NCI-H446 treated with DMSO at 0.1 percent for 48 hours (cell line): ENCODE measurements around the gene SLC47A1.
"Not testable (repeated sequence)": the region's sequence is repeated elsewhere in the genome, so short reads cannot be mapped to it uniquely, and the experiment has no call there.

ENCODE experiments used
- DNase-seq: peaks from one replicate; lab custom pipeline; 2025; lab: John Stamatoyannopoulos, UW

Gene SLC47A1

DNA sequence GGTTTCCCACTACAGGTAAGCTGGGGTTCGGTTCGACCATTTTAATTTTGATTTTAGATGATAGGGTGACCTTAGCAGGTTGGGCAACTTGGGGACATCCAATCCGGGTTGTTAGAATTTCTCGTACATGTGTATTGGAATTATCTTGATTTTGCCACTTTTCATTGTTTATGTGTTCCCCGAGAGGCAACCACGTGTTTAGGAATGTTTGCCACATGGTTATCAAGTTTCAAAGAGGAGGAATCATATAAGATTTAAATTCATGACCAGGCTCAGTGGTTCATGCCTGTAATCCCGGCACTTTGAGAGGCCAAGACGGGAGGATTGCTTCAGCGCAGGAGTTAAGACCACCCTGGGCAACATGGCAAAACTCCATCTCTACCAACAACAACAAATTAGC lies 10.0 kb upstream of the SLC47A1 start:
- no peak for DNase-seq

GRCh38 chr17:19526950-19527349 lies 6.7 kb upstream of the SLC47A1 start:
- DNase-seq = not testable (repeated sequence)

DNA sequence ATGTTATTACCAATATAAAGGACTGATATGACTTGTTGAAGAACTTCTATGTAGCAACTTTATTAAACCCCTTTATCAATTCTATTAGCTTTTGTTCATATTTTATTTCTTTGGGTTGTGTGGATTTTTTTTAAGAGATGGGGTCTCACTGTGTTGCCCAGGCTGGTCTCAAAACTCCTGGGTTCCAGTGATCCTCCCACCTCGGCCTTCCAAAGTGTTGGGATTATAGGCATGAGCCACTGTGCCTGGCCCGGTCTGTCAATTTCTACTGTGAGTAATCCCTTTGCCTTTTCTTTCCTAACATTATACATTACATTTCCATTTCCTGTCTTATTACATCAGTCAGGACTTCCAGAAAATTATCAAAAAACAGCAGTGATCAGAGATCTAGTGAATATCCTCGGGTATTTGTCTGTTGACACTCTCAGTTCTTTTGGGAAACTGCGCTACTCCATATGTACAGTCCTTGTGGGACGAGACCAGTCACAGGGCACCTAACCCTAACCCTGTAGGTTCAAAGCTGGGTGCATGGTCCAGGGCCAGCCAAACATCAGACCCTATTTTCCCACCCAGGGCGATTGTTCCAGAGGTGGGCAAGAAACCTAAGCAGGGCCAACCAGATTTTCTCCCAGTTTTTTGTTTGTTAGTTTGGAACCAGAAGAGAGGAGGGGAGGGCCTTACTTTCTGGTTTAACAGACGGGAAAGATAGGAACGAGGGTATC lies 1.7 kb upstream of the SLC47A1 start:
- no peak for DNase-seq

GRCh38 chr17:19533036-19533717 lies 477 bp upstream of the SLC47A1 start:
- no peak for DNase-seq

DNA sequence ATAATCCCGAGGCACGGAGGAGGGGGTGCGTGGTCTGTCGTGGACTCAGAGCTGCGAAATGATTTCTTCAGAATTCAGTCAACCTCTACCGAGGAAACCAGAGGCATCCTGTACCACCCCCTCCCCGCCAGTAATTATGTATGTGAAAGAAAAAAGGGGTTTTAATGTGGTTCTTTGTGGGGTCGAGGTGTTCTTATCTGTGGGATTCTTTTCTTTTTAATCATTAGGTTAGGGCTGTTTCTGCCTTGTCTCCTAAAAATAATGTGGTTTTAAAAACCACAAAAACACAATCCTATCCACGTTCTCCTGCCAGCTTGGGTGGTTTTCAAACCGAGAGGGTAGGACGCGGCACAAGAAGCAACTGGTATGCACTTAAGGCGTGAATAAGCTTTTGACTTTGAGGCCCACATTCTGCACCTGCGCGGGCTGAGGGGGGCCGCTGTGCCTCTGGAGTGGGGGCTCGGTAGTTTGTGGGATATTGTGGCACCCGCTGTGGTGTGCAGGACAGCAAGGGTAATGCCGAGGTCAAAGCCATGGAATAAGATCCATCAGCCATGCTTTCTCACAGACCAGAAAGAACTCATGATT lies 1.0 kb downstream of the SLC47A1 start:
- DNase-seq = no peak

GRCh38 chr17:19537111-19537510 lies 3.5 kb downstream of the SLC47A1 start:
- DNase-seq = no peak

DNA sequence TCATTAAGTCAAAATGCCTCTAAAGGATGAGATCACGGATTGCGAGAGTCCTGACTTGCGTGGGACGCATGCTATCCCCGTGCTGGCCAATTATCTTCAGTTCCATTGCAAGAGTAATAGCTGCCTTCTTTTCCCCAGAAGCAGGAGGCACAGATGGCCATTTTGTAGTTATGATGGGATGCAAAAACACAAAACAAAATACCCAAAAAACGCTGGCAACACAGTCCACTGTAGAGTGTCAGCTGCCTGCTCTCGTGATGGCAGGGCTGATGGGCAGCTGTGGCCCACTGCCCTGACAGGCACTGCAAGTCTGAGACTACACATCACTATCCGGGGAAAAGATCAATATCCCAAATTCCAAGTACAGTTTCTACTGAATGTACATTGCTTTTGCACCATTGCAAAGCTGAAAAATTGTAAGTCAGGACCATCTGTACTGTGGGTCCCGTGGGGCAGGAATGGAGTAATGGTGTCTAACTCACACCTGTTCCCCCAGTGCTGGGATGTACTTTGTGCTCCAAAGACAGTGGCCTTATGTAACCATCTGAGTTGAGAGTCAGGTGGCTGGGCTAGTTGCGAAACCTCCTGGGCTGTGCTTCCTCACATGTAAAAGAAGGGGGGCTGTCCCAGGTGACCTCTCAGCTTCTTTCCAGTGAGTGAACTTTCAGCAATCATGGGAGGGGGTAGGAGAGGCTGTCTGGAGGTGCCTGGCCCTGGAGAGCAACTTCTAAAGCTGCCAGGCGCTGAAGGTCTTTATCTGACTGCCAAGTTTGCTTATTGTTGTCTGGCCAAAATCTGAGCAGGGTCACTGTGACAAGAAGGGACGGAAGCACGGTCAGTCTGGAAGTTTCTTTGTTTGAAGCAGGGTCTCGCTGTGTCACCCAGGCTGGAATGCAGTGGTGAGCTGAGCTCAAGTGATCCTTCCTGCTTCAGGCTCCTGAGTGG lies 4.7 kb downstream of the SLC47A1 start:
- no peak for DNase-seq

GRCh38 chr17:19539040-19539399 lies 5.4 kb downstream of the SLC47A1 start:
- DNase-seq = no peak

- DNase-seq = peak; percentile 68
Observed at GRCh38 chr17:19539841-19540311, 6.2 kb downstream of the SLC47A1 start.

DNA sequence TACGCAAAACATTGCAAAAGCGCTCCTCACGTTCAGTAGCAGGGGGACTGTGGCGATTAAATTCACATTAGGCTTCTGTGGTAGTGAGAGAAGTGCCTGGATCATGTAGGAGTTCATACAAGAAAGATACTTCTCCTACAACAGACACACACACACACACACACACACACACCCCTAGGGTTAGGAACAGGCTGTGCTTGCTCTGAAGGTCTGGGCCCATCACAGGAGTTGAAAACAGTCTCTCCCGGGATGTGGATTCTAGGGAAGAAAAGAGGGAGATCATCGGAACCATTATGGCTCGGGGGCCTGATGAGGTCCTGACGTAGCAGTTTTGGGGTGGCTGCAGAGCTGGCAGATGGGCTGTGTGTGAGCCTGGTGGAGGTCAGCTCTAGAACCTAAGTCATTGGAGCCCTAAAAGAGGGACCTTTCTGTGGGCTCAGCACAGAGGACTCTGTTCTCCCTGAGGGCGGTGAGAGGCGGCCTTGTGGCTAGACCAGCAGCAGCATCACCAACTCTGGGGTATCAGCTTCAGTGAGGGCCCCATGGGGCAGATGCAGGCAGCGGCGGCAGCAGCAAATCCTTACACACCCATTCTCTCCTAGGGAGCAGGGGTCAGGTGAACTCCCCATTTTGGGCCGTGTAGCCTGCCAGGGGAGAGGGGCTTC lies 7.2 kb downstream of the SLC47A1 start:
- DNase-seq = no peak

DNA sequence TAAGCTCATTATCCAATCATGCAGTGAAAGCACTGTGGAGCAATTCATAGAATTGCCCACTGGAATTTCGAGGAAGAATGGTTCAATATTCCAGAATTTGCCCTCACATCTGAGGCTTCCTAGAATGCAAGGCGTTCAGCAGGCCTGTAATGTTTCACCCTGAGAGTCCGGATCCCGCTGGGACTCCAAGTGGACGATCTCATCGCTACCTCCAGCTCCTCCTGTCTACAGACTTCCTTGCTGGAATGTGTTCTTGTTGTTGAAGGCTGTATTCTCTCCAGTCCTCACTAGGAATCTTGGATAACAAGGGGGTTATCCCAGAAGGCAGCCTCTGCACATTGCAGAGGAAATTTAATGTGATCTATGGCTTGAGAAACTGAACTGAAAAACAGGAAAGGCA lies 7.8 kb downstream of the SLC47A1 start:
- DNase-seq = no peak

- no peak for DNase-seq
Observed at GRCh38 chr17:19542247-19542646, 8.6 kb downstream of the SLC47A1 start.

DNA sequence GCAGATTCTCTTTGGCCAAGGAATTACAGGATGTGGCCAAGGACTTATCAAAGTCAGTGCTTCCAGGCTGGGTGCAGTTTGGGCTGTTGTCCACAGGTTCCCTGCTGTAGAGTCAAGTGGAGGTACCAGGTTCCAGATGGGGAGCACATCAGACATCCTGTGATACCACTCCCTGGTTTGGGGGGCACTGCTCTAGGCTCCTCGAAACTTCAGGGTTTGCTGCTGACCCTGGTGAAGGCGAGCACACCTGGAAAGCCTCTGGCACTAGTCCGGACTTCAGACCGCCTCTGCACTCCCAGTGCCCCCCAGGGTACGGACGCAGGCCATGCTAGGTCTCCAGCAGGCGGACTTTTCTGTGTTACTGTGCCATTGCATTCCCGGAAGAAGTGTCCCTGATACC lies 10.7 kb downstream of the SLC47A1 start:
- DNase-seq = no peak

DNA sequence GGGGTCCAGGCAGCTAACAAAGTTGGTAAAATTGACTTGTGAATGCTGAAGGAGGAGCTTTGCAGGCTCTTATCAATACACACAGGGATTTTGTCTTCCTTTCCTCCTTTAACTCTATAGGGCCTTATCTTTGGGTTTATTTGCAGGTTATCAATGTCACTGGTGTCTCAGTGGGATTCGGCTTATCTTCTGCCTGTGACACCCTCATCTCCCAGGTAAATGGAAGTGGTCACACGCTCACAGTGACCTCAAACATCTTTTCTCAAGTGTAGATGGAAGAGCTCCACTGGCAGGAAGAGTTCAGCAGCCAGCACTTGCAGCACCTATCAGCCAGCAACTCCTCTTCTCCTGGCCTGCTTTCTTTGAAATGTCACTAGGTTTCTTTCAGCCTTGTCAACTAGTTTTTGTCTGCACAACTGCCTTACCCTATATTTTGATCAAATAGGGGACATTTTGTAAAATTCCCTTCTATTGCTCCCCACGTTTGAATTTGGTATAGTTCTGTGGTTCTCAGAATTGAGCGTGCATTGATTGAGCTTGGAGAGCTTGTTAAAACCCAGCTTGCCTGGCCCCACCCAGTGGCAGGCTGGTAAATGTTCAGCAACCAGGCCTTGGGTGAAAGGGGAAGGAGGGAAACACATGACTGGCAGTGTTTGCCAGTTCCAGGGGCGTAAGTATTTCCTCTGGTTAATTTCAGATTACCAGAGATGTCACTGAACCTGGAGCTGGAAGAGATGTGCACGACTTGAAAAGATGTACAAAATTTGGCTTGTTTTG lies 12.8 kb downstream of the SLC47A1 start:
- no peak for DNase-seq

DNA sequence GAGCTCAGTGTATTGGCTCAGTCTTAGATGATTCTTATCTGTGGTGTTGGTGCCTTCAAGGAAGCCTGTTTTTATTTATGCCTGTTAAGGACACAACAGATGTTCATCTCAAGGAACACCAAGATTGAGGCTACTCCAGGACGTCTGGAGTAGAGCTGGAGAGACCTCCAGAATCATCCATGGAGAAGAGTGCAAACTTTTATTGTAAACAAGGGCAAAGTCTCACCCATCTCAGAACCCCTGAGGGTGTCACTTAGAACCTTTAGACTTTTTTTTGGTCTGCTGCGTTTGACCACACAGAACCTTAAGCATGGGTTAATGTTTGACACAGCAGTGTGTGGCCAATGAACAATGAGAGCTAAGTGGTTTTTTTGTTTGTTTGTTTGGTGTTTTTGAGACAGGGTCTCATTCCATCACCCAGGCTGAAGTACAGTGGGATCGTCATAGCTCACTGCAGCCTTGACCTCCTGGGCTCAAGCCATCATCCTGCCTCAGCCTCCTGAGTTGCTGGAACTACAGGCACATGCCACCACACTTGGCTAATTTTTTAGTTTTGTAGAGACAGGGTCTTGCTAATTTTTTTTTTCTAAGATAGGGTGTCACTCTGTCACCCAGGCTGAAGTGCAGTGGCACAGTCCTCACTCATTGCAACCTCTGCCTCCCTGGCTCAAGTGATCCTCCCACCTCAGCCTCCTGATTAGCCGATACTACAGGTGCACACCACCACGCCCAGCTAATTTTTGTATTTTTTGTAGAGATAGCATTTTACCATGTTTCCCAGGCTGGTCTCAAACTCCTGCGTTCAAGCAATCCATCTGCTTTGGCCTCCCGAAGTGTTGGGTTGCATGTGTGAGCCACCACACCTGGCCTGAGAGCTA lies 16.3 kb downstream of the SLC47A1 start:
- DNase-seq = no peak

- DNase-seq = no peak
Observed at GRCh38 chr17:19551165-19551564, 17.5 kb downstream of the SLC47A1 start.

GRCh38 chr17:19551591-19552148 lies 18.0 kb downstream of the SLC47A1 start:
- DNase-seq = no peak

- DNase-seq = no peak
Observed at GRCh38 chr17:19553036-19553435, 19.4 kb downstream of the SLC47A1 start.

- no peak for DNase-seq
Observed at GRCh38 chr17:19554393-19554792, 20.7 kb downstream of the SLC47A1 start.

DNA sequence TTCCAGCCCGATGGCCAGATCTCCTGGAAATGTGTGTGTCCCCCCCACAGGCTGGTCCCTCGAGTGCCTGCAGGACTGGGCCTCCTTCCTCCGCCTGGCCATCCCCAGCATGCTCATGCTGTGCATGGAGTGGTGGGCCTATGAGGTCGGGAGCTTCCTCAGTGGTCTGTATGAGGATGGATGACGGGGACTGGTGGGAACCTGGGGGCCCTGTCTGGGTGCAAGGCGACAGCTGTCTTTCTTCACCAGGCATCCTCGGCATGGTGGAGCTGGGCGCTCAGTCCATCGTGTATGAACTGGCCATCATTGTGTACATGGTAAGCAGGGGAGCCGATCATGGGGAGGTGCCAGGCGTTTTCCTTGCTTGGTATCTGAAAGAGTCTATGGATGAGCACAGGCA lies 22.1 kb downstream of the SLC47A1 start:
- DNase-seq = no peak
